Ascending aorta (tissue), 2 donors: ENCODE measurements around the gene SLC43A1. TPM values are rescaled to one million over a fixed set of nuclear protein-coding genes. Genes with fewer than 3 reads are reported as not detected.
"Not testable (repeated sequence)": the region's sequence is repeated elsewhere in the genome, so short reads cannot be mapped to it uniquely, and the experiment has no call there.

ENCODE experiments used
- DNase-seq, 2 donors: peaks; one replicate each; pipeline ENCODE4 v3.0.0-alpha.2; 2019; ENCODE audit warnings: low spot score in 2 of 2
- H3K27ac ChIP-seq, 2 donors: fragments of 200-600 bp; sonication (generic); one replicate each; pipeline ENCODE4 v1.5.1; 2016 to 2017; ENCODE audit warnings: mild to moderate bottlenecking in 1 of 2
- H3K27me3 ChIP-seq: fragments of 200-600 bp; sonication (generic); one replicate; pipeline ENCODE4 v1.5.1; 2017
- H3K36me3 ChIP-seq, 2 donors: fragments of 200-600 bp; sonication (generic); one replicate each; pipeline ENCODE4 v1.5.1; 2016
- H3K4me1 ChIP-seq, 2 donors: fragments of 200-600 bp; sonication (generic); one replicate each; pipeline ENCODE4 v1.5.1; 2016 to 2017; ENCODE audit warnings: mild to moderate bottlenecking in 1 of 2
- H3K4me3 ChIP-seq, 2 donors: fragments of 200-600 bp; sonication (generic); one replicate each; pipeline ENCODE4 v1.5.1; 2016 to 2017; ENCODE audit warnings: mild to moderate bottlenecking in 1 of 2
- H3K9me3 ChIP-seq, 2 donors: fragments of 200-600 bp; sonication (generic); one replicate each; pipeline ENCODE4 v1.5.1; 2016
- intact Hi-C: fragments of 100-400 bp; cut with DNase I; formaldehyde crosslinking; loops from one replicate; pipeline ENCODE4 v1.15.1; 2023
- total RNA-seq: library from RNA; depleted of rRNA; stranded (reverse); fragments of >200 nt; gene quantifications from one replicate; pipeline ENCODE4 v1.1.0, GENCODE V29; 2016
- TF ChIP-seq, protein P1 (sequence below), 3 experiments: fragments of 200-600 bp in 2 of 3; fragments of 450-650 bp in 1 of 3; sonication (generic) in 2 of 3; IDR thresholded peaks; one replicate each; pipeline ENCODE4 v1.5.1; 2016 to 2019; ENCODE audit warnings: antibody characterized with exemption in 3 of 3, mild to moderate bottlenecking in 1 of 3, moderate library complexity in 1 of 3

Gene SLC43A1
- total RNA-seq, 1 donor from 2014 or later: 18.4 TPM

- TF ChIP-seq, protein P1, sequence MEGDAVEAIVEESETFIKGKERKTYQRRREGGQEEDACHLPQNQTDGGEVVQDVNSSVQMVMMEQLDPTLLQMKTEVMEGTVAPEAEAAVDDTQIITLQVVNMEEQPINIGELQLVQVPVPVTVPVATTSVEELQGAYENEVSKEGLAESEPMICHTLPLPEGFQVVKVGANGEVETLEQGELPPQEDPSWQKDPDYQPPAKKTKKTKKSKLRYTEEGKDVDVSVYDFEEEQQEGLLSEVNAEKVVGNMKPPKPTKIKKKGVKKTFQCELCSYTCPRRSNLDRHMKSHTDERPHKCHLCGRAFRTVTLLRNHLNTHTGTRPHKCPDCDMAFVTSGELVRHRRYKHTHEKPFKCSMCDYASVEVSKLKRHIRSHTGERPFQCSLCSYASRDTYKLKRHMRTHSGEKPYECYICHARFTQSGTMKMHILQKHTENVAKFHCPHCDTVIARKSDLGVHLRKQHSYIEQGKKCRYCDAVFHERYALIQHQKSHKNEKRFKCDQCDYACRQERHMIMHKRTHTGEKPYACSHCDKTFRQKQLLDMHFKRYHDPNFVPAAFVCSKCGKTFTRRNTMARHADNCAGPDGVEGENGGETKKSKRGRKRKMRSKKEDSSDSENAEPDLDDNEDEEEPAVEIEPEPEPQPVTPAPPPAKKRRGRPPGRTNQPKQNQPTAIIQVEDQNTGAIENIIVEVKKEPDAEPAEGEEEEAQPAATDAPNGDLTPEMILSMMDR (IDR thresholded peaks at IDR 0.05): no peak
- no peaks in the 10 kb centered on the region for H3K36me3 ChIP-seq
- no peaks in the 10 kb centered on the region for H3K9me3 ChIP-seq
- DNase-seq: no peak
- no peak overlapping the region for H3K4me3 ChIP-seq
- no peaks in the 10 kb centered on the region for H3K27me3 ChIP-seq
- H3K27ac ChIP-seq: no peak overlapping the region
- intact Hi-C loops: no loop called here
- no peaks in the 10 kb centered on the region for H3K4me1 ChIP-seq
Measured at GRCh38 chr11:57539342-57539741, 23.8 kb upstream of the SLC43A1 start.

DNA sequence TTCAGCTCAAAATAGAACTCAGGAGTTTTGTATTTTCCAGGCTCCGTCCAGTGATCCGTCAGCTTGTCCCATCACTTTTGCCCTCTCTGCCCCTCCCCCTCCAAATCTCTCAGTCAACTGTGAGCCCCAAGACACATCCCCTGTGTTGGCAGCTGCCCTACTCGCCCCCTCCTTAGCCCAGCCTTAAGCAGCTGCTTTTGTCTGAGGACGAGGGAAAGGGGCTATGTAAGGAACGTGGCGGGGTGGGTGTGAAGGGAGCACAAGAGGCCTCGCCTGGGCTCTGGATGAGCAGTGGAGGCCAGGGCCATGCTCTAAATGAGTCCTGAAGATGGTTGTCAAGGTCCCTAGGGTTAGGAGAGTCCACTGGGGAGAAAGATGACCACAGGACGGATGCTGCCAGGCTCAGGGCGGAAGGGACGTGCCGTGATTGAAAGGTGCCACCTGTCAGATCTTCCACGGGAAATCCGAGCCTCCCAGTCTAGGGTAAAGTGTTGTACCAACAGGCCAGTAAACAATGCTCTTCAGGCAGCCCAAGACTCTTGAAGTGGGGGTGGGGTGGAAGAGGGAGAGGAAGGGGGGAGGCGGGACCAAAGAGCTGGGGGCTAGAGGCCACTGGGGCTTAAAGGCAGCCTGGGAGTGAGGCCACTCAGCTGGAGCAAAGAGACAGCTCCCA is 21.6 kb upstream of the SLC43A1 start, which contains the start of gene SMTNL1:
Gene SMTNL1 (plus strand): TSS at position 649 of the 673 bp plus-strand sequence. CDS start 5,048 bp downstream, outside the sequence.
- no peaks in the 10 kb centered on the region for H3K4me1 ChIP-seq
- no peak for DNase-seq
- TF ChIP-seq, protein P1 (IDR thresholded peaks at IDR 0.05): no peak
- intact Hi-C loops: no loop called here
- H3K4me3 ChIP-seq: no peak within 1 kb of the TSS
- H3K27ac ChIP-seq: no peak within 1 kb of the TSS
- no peaks in the 10 kb centered on the region for H3K36me3 ChIP-seq
- no peaks in the 10 kb centered on the region for H3K27me3 ChIP-seq
- no peaks in the 10 kb centered on the region for H3K9me3 ChIP-seq

- not testable (repeated sequence) for H3K27me3 ChIP-seq, H3K4me3 ChIP-seq, DNase-seq, H3K36me3 ChIP-seq, H3K9me3 ChIP-seq, H3K27ac ChIP-seq
- intact Hi-C loops: loop anchor here (5.0 kb wide), 2 partner anchors 33 to 207 kb away; partner anchors contain the start of gene UBE2L6
- peaks cover 5 to 10% of the 10 kb centered on the region in 2 donors for H3K4me1 ChIP-seq
Measured at GRCh38 chr11:57534449-57534848, 18.9 kb upstream of the SLC43A1 start.

DNA sequence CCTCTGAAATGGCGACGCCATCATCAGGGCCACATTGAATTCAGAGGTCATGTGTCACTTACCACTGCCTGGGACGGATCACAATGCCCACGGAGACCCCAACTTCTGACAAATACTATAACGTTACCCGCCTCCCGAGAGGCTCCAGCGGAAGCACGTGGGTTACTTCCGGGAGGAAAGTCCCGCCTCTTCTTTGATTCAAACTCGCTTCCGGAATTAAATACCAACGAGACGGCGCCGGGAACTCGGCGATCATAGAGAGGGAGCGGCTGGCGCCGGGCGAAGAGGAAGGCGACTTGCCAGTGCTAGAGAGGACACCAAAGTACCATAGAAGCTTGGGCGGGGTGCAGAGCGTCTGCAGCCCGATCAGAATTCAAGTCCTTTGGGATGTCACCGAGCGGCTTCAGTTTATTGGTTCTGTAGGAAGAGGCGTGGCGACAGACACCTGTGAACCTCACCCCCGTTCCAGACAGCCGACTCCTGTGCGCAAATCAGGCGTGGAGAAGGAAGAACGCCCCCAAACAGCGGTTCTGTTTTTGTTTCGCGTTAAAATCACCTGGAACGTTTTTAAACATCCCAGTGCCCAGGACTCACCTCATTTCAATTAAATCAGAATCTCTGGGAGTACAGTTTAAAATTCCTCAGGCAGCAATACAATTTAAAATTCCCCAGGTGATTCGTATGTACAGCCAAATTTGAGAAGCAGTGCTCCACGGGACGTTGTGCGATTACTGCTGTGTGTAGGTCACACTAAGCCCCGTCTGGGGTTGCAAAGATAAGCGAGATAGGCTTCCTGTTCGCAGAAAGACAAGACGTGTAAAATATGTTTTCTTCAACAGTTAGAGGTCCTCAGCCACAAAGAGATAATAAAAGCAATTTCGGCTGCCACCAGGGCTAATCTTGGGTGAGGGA is 15.3 kb upstream of the SLC43A1 start, which contains the start of gene TIMM10:
Gene TIMM10 (minus strand): TSS at position 159 of the 912 bp plus-strand sequence. CDS start 565 bp downstream, outside the sequence.
- intact Hi-C loops: loop anchor here (1.0 to 5.0 kb wide), 4 partner anchors 32 to 204 kb away; partner anchors contain the start of genes MED19, TMX2 and UBE2L6
- no peaks in the 10 kb centered on the region for H3K9me3 ChIP-seq
- H3K27ac ChIP-seq: peak within 1 kb of the TSS; percentile 56 to 70
- TF ChIP-seq, protein P1 (IDR thresholded peaks at IDR 0.05): no peak
- H3K4me1 ChIP-seq: peaks cover 5 to 12% of the 10 kb centered on the region in 2 donors
- peak within 1 kb of the TSS; percentile 67 for H3K4me3 ChIP-seq
- H3K36me3 ChIP-seq: peaks cover 0 to 3% of the 10 kb centered on the region in 2 donors
- no peaks in the 10 kb centered on the region for H3K27me3 ChIP-seq
- DNase-seq: peak; percentile 82 to 97

DNA sequence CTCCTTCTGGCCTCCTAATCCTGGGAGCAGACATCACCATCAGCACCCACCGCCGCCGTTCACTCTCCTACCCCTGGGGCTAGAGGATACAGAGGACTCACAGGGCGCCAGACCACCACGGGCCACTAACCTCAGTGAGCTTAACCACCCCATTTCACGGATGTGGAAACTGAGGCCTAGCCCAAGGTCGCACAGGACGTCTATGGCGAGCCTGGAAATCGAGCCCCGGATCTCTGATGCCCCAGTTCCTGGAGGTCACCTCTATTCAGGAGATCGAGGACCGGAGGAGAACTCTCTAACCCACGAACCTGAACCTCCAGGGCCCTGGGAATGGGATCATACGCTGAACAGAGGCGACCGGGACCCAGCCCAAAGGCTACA is 14.7 kb upstream of the SLC43A1 start:
- TF ChIP-seq, protein P1 (IDR thresholded peaks at IDR 0.05): no peak
- H3K4me3 ChIP-seq: peak overlapping the region; percentile 67
- no peak for DNase-seq
- H3K4me1 ChIP-seq: peaks cover 5 to 12% of the 10 kb centered on the region in 2 donors
- H3K36me3 ChIP-seq: peaks cover 0 to 3% of the 10 kb centered on the region in 2 donors
- H3K27me3 ChIP-seq: no peaks in the 10 kb centered on the region
- H3K27ac ChIP-seq: peak overlapping the region; percentile 56 to 63
- H3K9me3 ChIP-seq: no peaks in the 10 kb centered on the region
- intact Hi-C loops: loop anchor here (1.0 to 5.0 kb wide), 4 partner anchors 31 to 203 kb away; partner anchors contain the start of genes MED19, TMX2 and UBE2L6
